HL-60 (cell line): ENCODE data around the gene FGF1.

Experiments
- DNase-seq, 2 experiments: peaks; one replicate each; pipeline ENCODE4 v3.0.0-alpha.2; 2010 to 2020; ENCODE audit warnings: low read depth in 1 of 2, low spot score in 1 of 2
- H3K27ac ChIP-seq: fragments of 250-450 bp; sonication (Bioruptor Pico); replicated peaks from 2 replicates; pipeline ENCODE4 v1.5.1; 2020; ENCODE audit warnings: mild to moderate bottlenecking, moderate library complexity
- H3K27me3 ChIP-seq: fragments of 250-450 bp; sonication (Bioruptor Pico); 2 replicates; pipeline ENCODE4 v1.5.1; 2021; ENCODE audit warnings: mild to moderate bottlenecking, moderate library complexity; ENCODE audit not compliant: insufficient read depth, poor library complexity, severe bottlenecking
- H3K4me3 ChIP-seq: replicated peaks from 2 replicates; pipeline ENCODE4 v1.5.1; 2011; ENCODE audit warnings: mild to moderate bottlenecking, control low read depth, low read length; ENCODE audit not compliant: insufficient read depth
- CTCF ChIP-seq: IDR thresholded peaks from one replicate; pipeline ENCODE4 v1.5.1; 2011; ENCODE audit warnings: low read length, control low read depth, inconsistent platforms; ENCODE audit not compliant: insufficient read depth
- GABPA ChIP-seq: IDR thresholded peaks from 2 replicates; pipeline ENCODE4 v1.6.1; 2012; ENCODE audit warnings: low read depth
- POLR2AphosphoS5 ChIP-seq: IDR thresholded peaks from 2 replicates; pipeline ENCODE4 v1.6.1; 2012; ENCODE audit warnings: low read depth
- SPI1 ChIP-seq: IDR thresholded peaks from 2 replicates; pipeline ENCODE4 v1.6.1; 2012; ENCODE audit warnings: low read depth, mild to moderate bottlenecking, borderline replicate concordance
- TF ChIP-seq, protein P1 (sequence below): IDR thresholded peaks from 2 replicates; pipeline ENCODE4 v1.6.1; 2012; ENCODE audit warnings: low read depth; ENCODE audit not compliant: insufficient replicate concordance

FGF1 gene

GRCh38 chr5:142689081-142689480, 3.2 kb upstream of the FGF1 start:
- H3K27ac ChIP-seq: no peak overlapping the region
- DNase-seq: no peak
- no peak overlapping the region for H3K4me3 ChIP-seq
- H3K27me3 ChIP-seq: no peaks in the 10 kb centered on the region
- TF ChIP-seq, protein P1, sequence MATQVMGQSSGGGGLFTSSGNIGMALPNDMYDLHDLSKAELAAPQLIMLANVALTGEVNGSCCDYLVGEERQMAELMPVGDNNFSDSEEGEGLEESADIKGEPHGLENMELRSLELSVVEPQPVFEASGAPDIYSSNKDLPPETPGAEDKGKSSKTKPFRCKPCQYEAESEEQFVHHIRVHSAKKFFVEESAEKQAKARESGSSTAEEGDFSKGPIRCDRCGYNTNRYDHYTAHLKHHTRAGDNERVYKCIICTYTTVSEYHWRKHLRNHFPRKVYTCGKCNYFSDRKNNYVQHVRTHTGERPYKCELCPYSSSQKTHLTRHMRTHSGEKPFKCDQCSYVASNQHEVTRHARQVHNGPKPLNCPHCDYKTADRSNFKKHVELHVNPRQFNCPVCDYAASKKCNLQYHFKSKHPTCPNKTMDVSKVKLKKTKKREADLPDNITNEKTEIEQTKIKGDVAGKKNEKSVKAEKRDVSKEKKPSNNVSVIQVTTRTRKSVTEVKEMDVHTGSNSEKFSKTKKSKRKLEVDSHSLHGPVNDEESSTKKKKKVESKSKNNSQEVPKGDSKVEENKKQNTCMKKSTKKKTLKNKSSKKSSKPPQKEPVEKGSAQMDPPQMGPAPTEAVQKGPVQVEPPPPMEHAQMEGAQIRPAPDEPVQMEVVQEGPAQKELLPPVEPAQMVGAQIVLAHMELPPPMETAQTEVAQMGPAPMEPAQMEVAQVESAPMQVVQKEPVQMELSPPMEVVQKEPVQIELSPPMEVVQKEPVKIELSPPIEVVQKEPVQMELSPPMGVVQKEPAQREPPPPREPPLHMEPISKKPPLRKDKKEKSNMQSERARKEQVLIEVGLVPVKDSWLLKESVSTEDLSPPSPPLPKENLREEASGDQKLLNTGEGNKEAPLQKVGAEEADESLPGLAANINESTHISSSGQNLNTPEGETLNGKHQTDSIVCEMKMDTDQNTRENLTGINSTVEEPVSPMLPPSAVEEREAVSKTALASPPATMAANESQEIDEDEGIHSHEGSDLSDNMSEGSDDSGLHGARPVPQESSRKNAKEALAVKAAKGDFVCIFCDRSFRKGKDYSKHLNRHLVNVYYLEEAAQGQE: no peak
- TF ChIP-seq GABPA: no peak
- TF ChIP-seq SPI1: no peak

DNA sequence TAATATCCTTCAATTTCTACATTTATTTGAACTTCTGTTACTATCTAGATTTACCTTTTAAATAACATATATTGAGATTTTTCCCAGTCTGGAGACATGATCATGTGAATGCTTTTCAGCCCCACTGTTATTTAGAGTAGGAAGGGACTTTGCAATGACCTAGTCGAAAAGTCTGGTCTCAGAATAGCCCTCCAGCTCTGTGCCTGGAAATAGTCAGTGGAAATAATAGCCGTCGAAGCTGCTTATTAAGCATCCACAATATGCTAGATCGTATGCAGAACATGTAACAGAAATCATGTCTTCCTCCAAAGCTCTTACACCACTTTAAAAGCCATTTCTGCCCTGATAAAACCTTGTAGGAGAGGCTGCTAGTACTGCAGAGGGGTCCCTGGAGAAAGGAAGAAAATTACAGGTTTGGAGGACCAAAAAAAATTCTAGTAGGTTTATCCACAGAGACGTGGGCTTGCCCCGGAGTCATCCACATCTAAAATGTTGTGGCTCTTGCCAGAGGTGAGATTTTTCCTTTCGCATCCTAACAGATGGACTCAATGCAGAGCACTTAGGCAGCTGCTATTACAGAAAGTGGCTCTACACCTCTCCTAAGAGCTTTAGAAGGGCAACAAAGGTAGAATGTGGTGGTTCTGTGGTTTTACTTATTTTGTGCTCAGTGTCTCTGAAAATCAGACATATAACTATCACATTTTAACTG, 2.5 kb upstream of the FGF1 start:
- H3K27me3 ChIP-seq: no peaks in the 10 kb centered on the region
- no peak overlapping the region for H3K4me3 ChIP-seq
- TF ChIP-seq GABPA (no peak), SPI1 (no peak), POLR2AphosphoS5 (no peak), CTCF (no peak)
- TF ChIP-seq, protein P1: no peak
- DNase-seq: no peak
- H3K27ac ChIP-seq: no peak overlapping the region

DNA sequence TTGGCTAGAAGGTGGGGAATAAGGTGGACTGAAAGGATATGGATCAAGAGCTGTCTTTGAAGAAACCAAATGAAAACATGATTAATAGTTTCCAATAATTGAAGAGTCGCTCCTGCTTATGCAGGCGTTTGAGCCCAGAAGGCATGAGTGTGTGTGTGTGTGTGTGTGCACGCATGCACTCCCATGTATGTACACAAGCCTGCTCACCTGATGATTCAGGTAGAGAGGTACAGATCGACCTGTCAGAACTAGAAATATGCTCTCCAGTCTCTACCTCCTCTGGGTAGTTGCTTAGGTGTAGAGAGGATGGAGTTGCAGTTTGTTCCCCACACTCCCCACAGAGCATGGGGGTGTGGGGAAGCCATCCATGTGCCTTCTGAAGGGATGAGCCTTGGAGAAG, 1.1 kb upstream of the FGF1 start:
- no peak for DNase-seq
- Histone ChIP-seq H3K27me3 (no peaks in the 10 kb centered on the region), H3K27ac (no peak overlapping the region), H3K4me3 (no peak overlapping the region)
- no peak for TF ChIP-seq GABPA
- TF ChIP-seq POLR2AphosphoS5: no peak
- no peak for TF ChIP-seq SPI1
- TF ChIP-seq, protein P1: no peak
- TF ChIP-seq CTCF: no peak
